Upper lobe of left lung (tissue), 6 donors: ENCODE results near the gene USP54. TPM values are rescaled to one million over a fixed set of nuclear protein-coding genes. Genes with fewer than 3 reads are reported as not detected.

Experiments
- ATAC-seq, 2 donors: fragments of 200-7000 bp; cut with Tn5 transposase; one replicate each; pipeline ENCODE4 v1.9.1; 2022; ENCODE audit warnings: mild to moderate bottlenecking in 2 of 2, moderate library complexity in 2 of 2; ENCODE audit not compliant: low FRiP score in 2 of 2
- DNase-seq, 2 donors: peaks; one replicate each; pipeline ENCODE4 v3.0.0-alpha.2; 2019 to 2020
- H3K27ac ChIP-seq, 4 donors: fragments of 200-600 bp; sonication (generic); one replicate each; pipeline ENCODE4 v1.5.1; 2016 to 2019
- H3K27me3 ChIP-seq, 4 donors: fragments of 200-600 bp; sonication (generic); one replicate each; pipeline ENCODE4 v1.5.1; 2017 to 2019
- H3K36me3 ChIP-seq, 4 donors: fragments of 200-600 bp; sonication (generic); one replicate each; pipeline ENCODE4 v1.5.1; 2016 to 2019
- H3K4me1 ChIP-seq, 4 donors: fragments of 200-600 bp; sonication (generic); one replicate each; pipeline ENCODE4 v1.5.1; 2018 to 2019
- H3K4me3 ChIP-seq, 4 donors: fragments of 200-600 bp; sonication (generic); one replicate each; pipeline ENCODE4 v1.5.1; 2017 to 2019; ENCODE audit warnings: mild to moderate bottlenecking in 2 of 4, moderate library complexity in 1 of 4
- H3K9me3 ChIP-seq, 4 donors: fragments of 200-600 bp; sonication (generic); one replicate each; pipeline ENCODE4 v1.5.1; 2018 to 2019
- CTCF ChIP-seq, 6 experiments: fragments of 450-650 bp in 4 of 6; fragments of 200-600 bp in 2 of 6; sonication (generic) in 2 of 6; IDR thresholded peaks; one replicate each; pipeline ENCODE4 v1.5.1; 2016 to 2019; ENCODE audit warnings: antibody characterized with exemption in 6 of 6
- EP300 ChIP-seq, 4 donors: sonication (generic); formaldehyde crosslinking; IDR thresholded peaks; one replicate each; pipeline ENCODE4 v1.5.1; 2017; ENCODE audit warnings: antibody characterized with exemption in 4 of 4, control low read depth in 2 of 4
- POLR2A ChIP-seq, 4 donors: fragments of 450-650 bp; IDR thresholded peaks; one replicate each; pipeline ENCODE4 v1.5.1; 2016 to 2017; ENCODE audit warnings: antibody characterized with exemption in 4 of 4, mild to moderate bottlenecking in 2 of 4
- POLR2AphosphoS5 ChIP-seq, 2 donors: sonication (generic); formaldehyde crosslinking; IDR thresholded peaks; one replicate each; pipeline ENCODE4 v1.5.1; 2017; ENCODE audit warnings: antibody characterized with exemption in 2 of 2
- WGBS, 2 donors: methylation state at CpG; one replicate each; pipeline ENCODE4 v1.1.5; 2017 to 2018; 5-methylcytosine and 5-hydroxymethylcytosine counted together
- small RNA-seq, 4 donors: library from RNA; depleted of rRNA; stranded (forward); fragments of <200 nt; gene quantifications; one replicate each; pipeline ENCODE3, GENCODE V24; 2016
- total RNA-seq, 6 donors: library from RNA; depleted of rRNA in 4 of 6; stranded (reverse); fragments of >200 nt in 4 of 6; gene quantifications; one replicate each; pipeline versions ENCODE4 v1.1.0 to v1.2.1, GENCODE V29; 2016 to 2021
- donor health status: DM: no; HTN: no; CAD: no; lungs with moderate emphysema.
- donor health status: DM: no; HTN: yes; CAD: no; lungs with severe emphysema.

Gene USP54
- total RNA-seq, 6 donors from 2014 or later: 67.9 to 188 (median 120) TPM

DNA sequence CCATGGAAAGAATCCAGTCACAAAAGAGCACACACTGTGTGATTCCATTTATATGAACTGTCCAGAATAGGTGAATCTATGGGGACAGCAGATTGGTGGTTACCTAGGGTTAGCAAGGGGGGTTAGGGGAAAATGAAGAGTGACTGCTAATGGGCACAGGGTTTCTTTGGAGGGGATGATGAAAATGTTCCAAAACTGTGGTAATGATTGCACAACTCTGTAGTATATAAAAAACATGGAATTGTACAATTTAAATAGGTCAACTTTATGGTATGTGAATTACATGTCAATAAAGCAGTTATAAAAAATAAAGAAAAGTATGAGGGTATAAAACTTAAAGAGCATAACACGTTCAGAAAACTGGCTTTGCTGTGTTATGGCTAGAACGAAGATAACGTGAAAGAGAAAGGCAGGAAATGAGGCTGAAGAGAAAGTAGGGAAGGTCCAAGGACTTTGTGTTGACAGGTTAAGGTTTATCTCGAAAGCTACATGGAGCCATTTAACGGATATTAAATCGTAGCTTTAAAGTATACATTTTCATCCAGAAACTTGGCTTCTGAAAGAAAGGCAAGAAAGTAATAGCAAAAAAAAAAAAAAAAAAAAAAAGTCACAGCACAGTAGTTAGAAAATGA lies 131.3 kb downstream of the USP54 start:
- H3K9me3 ChIP-seq: no peaks in the 10 kb centered on the region
- WGBS, 2 donors: 80 to 88% methylated on average over 6 of the region's 6 CpGs
- no peak overlapping the region for H3K27ac ChIP-seq
- no peaks in the 10 kb centered on the region for H3K4me1 ChIP-seq
- no peaks in the 10 kb centered on the region for H3K27me3 ChIP-seq
- TF ChIP-seq CTCF (IDR thresholded peaks at IDR 0.05): no peak
- no peak for TF ChIP-seq EP300 (IDR thresholded peaks at IDR 0.05)
- no peak for TF ChIP-seq POLR2AphosphoS5 (IDR thresholded peaks at IDR 0.05)
- TF ChIP-seq POLR2A (IDR thresholded peaks at IDR 0.05): no peak
- H3K4me3 ChIP-seq: no peak overlapping the region
- ATAC-seq: no peak
- H3K36me3 ChIP-seq: peaks cover 0 to 36% (median 11%) of the 10 kb centered on the region in 4 donors
- no peak for DNase-seq

DNA sequence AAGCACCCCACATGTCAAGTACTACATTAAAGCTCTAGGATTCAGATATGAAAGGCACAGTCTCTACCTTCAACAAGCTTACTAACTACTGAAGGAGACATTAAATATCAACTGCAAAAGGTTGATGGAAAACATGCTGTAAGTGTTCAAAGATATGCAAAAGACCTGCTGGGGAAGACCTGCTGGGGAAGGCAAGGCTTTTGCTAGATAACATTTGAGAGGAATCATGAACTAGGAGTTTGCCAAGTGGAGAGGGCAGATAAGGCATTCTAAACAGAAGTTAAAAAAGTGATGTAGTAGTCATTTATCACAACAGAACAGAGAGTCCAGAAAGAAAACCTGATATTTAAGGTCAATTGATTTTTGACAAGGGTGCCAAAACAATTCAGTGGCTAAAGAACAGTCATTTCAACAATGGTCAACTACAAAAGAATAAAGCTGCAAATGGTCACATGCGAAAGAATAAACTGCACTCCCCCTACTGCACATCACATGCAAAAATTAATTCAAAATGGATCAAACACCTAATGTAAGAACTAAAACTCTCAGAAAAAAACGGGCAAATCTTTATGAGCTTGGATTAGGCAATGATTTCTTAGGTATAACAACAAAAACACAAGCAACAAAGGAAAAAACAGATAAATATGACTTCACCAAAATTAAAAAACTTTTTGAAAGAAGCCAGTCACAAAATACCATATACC lies 134.8 kb downstream of the USP54 start:
- Histone ChIP-seq H3K4me3 (no peak overlapping the region), H3K4me1 (no peaks in the 10 kb centered on the region), H3K9me3 (no peaks in the 10 kb centered on the region), H3K27ac (no peak overlapping the region), H3K36me3 (peaks cover 0 to 48% (median 6%) of the 10 kb centered on the region in 4 donors), H3K27me3 (no peaks in the 10 kb centered on the region)
- WGBS, 2 donors: 94 to 98% methylated on average over 2 of the region's 2 CpGs
- DNase-seq: no peak
- TF ChIP-seq CTCF (IDR thresholded peaks at IDR 0.05): no peak
- no peak for TF ChIP-seq POLR2AphosphoS5 (IDR thresholded peaks at IDR 0.05)
- no peak for TF ChIP-seq EP300 (IDR thresholded peaks at IDR 0.05)
- TF ChIP-seq POLR2A (IDR thresholded peaks at IDR 0.05): no peak
- no peak for ATAC-seq

DNA sequence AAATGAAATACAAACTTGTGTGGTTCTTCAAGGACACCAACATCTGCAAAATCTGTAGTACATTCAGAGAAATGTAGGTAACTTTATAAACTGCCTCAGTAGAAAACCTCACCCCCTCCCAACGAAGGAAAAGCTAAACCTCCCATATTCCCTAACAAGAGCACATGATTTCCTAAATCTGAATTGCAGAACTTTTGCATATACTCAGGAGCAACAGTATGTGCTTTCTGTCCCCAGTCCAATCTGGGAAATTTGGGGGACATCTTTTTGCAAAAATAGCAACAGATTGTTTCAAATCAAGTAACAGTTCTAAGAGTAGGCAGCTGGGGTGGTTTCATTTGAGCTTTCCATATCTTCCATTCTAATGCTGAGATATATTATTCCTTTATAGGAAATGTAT lies 142.0 kb downstream of the USP54 start:
- DNase-seq (no peak), ATAC-seq (no peak)
- H3K4me1 ChIP-seq: no peaks in the 10 kb centered on the region
- H3K4me3 ChIP-seq: no peak overlapping the region
- H3K27me3 ChIP-seq: no peaks in the 10 kb centered on the region
- WGBS, 2 donors: 85% methylated on average over 1 of the region's 1 CpG
- peaks cover 3 to 49% (median 18%) of the 10 kb centered on the region in 4 donors for H3K36me3 ChIP-seq
- H3K27ac ChIP-seq: no peak overlapping the region
- TF ChIP-seq POLR2A (IDR thresholded peaks at IDR 0.05) (no peak), EP300 (IDR thresholded peaks at IDR 0.05) (no peak)
- no peaks in the 10 kb centered on the region for H3K9me3 ChIP-seq

DNA sequence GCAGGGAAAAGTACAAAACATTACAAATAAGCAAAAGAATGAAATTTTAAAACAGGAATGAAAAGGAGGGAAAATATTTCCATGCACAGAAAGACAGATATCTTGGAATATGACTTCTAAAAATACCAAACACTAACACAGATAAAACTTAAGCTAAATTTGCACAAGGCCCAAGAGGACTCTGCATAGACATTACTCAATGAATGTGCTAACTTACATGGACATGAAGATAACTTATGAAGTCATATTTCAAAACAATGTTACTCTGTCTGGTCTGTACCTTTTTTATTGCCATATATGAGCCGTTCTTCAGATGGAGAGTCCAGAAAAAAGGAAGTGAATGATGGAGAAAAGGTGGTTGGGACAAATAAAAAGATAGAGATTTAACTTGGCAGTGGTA lies 142.8 kb downstream of the USP54 start:
- Histone ChIP-seq H3K9me3 (no peaks in the 10 kb centered on the region), H3K4me3 (no peak overlapping the region), H3K27me3 (no peaks in the 10 kb centered on the region), H3K36me3 (peaks cover 3 to 49% (median 19%) of the 10 kb centered on the region in 4 donors), H3K4me1 (no peaks in the 10 kb centered on the region), H3K27ac (no peak overlapping the region)
- DNase-seq (no peak), ATAC-seq (no peak)
- no peak for TF ChIP-seq EP300 (IDR thresholded peaks at IDR 0.05)
- TF ChIP-seq POLR2A (IDR thresholded peaks at IDR 0.05): no peak
- no peak for TF ChIP-seq POLR2AphosphoS5 (IDR thresholded peaks at IDR 0.05)
- TF ChIP-seq CTCF (IDR thresholded peaks at IDR 0.05): no peak
- 83 to 88% methylated on average over 1 of the region's 1 CpG for WGBS, 2 donors

Small RNAs within 50 kb of the gene (small RNA-seq; reads per million reads assigned to genes)
- gene RNU6-883P: 0 reads per million in 4 donors

Other genes starting within 250 kb of the USP54 start
- gene CFAP70, start 232.5 kb downstream of the USP54 start, total RNA-seq: 10 to 100 TPM in 2 of 6 donors, 1 to 10 TPM in 4; 1.2 to 54.1 (median 8.6) TPM
- gene ANXA7, start 177.3 kb downstream of the USP54 start, total RNA-seq: 100 to 1,000 TPM in 3 of 6 donors, 10 to 100 TPM in 3; 40.7 to 115 (median 95.7) TPM
- 1 to 10 TPM; 1.7 to 8.4 (median 3.3) TPM for gene MSS51, start 157.8 kb downstream of the USP54 start, total RNA-seq
- gene PPP3CB, start 95.3 kb downstream of the USP54 start, total RNA-seq: 10 to 100 TPM; 24.3 to 42.4 (median 32.9) TPM
- gene MYOZ1, start 50.1 kb upstream of the USP54 start, total RNA-seq: 1 to 10 TPM in 2 of 6 donors, under 1 TPM in 1, not detected in 3; 0.46 to 3.5 (median 2.6) TPM
- under 1 TPM in 3 of 6 donors, not detected in 3; 0.54 to 0.84 (median 0.78) TPM for gene SYNPO2L, start 64.7 kb upstream of the USP54 start, total RNA-seq
- 10 to 100 TPM in 3 of 6 donors, 1 to 10 TPM in 3; 6.6 to 25.1 (median 8.7) TPM for gene AGAP5, start 106.8 kb upstream of the USP54 start, total RNA-seq
- 10 to 100 TPM; 55.1 to 84.0 (median 65.0) TPM for gene SEC24C, start 153.0 kb upstream of the USP54 start, total RNA-seq
- gene CHCHD1, start 190.7 kb upstream of the USP54 start, total RNA-seq: 10 to 100 TPM; 16.8 to 34.9 (median 19.4) TPM
- 100 to 1,000 TPM in 4 of 6 donors, 10 to 100 TPM in 2; 54.9 to 202 (median 109) TPM for gene ZSWIM8, start 194.3 kb upstream of the USP54 start, total RNA-seq
- gene NDST2, start 220.3 kb upstream of the USP54 start, total RNA-seq: 10 to 100 TPM; 26.4 to 92.2 (median 38.3) TPM